Measurements from ENCODE around the gene CRYBA2.
A peak's percentile ranks its signal among the peaks of the same experiment; 100 is the strongest.

The CRYBA2 gene

DNA sequence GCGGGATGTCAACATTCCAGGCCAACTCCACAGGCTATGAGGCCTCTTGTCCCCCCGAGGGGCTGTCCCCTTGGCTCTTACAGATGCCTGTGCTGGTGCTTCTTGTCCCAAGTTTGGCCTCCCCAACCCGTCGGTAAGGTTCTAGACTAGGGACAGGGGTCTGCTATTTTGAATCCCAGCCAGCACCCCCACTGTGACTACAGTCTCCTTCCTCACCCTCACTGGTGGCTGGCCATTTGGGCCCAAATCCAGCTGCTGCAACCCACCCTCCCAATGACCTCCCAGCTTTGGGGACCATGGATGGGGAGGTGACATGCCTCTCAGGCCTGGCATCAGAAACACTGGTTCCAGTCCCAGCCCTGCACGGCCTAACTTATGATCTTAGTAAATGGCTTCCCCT, 29.4 kb upstream of the CRYBA2 start:
- peak; percentile 9 for DNase-seq

DNA sequence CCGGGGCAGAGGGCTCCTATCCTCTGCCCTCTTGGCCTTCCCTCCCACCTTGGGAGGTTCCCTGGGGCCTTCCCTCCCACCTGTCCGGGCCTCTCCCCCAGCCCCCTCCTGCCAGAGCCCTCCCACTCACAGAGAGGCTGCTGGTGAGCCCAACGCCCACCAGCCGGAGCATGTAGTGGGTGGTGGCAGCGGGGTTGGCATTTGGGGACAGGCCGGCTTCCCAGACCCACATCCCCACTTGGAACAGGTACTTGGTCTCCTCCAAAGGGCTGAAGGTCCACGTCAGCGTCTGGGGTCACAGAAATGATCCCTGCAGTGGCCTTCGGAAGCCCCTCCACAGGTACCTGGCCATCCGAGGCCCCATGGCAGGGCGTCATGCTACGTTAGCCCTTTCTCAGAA, 28.8 kb upstream of the CRYBA2 start:
- DNase-seq, result peak; percentile 11

DNA sequence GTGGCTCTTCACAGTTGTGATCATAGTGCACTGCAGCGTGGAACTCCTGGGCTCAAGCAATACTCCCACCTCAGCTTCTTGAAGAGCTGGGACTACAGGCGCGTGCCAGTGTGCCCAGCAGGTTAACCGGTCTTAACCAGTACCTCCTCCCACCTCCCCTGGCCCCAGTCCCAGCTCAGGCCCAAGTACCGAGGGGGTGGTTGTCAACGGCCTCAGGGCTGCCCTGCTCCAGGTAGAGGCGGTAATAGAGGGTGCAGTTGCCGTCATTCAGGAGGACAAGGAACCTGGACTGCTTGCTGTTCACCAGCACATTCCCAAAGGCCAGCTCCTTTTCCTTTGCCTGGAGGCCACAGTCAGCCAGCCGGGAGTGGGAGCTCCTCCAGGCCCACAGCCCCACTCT, 28.4 kb upstream of the CRYBA2 start:
- DNase-seq, result no peak

DNA sequence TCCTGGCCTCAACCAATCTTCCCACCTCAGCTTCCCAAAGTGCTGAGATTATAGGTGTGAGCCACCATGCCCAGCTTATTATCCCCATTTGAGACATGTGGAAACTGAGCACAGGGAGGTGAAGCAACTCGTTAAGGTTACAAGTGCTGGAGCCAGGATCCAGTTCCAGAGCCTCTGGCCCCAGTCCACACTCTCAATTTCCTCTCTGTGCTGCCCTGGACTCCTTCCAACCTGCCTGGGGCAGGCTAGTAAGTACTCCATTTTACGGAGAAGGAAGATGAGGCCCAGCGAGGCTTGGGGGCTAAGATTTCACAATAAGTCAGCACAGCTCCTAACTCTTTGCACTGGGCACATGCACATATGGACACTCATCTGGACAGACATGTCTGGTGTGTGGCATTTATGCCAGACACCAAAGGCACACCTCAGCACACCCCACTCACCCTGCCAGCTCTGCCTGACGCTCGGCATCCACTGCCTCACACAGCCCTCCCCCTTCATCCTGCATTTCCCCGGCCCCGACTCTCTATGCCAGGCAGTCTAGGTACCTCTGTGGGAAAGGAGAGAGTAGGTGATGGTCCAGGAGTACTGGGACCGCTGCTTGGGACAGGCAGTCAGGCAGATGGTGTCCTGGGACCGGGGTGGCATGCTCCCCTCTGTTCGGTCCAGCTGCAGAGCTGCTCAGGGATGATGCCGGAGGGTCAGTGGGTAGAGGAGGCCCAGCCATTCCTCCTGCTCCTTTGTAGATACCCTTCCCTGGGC, 27.6 kb upstream of the CRYBA2 start:
- no peak for DNase-seq

DNA sequence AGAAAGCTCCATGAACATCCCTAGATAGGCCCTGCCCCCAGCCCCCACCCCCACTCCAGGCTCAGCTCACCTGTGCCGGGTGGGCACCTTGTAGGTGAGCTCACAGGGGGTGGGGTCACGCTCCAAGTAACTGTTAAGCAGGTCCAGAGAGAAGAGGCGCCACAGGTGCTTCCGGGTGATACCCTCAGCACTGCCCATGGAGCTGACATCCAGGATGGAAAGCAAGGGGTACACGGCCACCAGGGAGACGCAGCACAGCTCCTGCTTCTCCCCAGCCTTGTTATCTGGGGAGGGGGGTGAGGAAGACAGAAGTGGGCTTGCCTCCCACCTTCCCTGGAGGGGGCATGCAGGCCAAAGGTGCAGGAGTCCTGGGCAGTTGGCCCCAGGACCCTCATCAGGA, 26.2 kb upstream of the CRYBA2 start:
- DNase-seq, result no peak

DNA sequence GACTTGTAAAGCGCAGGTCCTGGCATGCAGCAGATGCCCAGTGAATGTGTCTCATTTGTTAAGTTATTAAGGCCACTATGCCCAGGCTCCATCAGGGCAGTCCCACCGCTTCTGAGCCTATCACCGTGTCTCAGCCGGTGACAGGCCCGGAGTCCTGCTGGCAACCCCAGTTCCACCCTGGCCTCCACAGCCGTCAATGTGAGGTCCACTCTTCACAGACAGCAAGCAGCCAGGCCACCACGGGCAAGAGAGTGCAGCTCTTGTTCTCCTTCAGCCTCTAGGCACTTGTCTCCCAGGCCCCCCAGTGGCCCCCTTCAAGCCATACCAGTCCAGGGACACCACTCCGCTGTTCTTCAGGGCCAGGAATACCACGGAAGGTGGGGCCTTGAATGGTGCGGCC, 25.5 kb upstream of the CRYBA2 start:
- no peak for DNase-seq

DNA sequence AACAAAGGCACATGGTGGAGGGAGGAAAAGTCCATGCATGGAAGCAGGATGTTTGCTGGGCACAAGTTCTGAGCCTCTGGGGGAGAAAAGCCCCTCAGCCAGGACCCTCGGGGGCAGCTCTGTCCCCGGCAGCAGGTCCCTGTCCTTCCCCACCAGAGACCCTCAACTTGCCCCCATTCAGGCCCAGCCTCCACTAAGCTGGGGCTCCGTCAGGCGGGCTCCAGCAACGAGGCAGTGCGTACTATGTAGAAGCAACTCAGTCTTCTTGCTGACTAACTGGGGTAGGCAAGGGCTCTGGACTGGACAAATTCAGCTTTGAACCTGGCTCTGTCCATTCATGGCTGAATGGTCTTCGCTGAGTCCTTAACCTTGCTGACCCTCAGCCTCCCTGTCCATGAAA, 25.1 kb upstream of the CRYBA2 start:
- DNase-seq, result no peak

DNA sequence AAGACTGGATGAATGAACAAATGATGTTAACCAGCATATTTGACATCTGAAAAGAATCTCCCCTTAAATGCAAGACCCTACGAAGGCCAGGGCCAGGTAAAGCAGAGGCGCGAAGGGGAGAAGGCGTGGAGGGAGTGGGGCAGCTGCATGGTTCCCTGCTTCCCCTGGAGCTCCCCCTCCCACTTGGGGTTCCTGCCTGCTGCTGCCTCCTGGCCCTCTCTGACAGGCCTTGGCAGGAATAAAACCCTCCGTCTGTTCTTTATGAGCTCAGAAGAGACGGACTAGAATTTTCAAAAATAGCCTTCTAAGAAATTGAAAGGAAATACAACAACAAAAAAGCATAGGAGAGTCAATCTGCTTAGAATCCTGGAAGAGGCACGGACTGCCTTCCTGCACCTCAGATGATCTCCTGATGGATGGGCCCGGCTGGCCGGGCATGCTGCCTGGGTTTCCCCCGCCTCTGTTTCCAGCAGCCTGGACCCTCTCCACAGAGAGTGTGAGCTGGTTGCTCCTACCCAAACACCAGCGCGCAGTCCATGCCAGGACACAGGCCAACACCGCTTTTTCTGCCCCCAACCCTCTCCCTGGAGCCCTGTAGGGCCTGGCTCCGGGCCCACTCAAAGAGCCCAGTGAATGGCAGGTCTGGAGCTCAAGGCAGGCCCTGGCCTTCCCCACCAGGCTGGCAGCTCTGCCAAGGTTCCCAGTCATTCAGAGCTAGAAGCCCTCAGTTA, 24.1 kb upstream of the CRYBA2 start:
- no peak for DNase-seq

DNA sequence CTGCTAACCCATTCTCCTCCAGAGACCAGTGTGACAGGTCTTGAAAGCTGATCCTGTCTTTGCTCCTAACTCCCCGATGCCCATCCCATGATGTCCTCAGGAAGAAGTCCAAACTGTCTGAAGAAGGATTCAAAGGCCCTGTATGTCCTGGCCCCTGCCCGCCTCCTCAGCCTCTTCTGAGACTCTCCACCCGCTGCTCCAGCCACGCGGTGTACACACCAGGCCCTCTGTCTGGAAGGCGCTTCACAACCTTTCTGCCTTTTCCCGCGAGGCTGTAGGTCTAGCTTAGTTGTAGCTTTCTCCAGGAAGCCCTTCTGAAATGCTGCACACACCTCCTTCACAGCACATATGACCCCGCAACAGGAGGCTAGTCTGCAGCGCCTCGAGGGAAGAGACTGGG, 23.5 kb upstream of the CRYBA2 start:
- no peak for DNase-seq

DNA sequence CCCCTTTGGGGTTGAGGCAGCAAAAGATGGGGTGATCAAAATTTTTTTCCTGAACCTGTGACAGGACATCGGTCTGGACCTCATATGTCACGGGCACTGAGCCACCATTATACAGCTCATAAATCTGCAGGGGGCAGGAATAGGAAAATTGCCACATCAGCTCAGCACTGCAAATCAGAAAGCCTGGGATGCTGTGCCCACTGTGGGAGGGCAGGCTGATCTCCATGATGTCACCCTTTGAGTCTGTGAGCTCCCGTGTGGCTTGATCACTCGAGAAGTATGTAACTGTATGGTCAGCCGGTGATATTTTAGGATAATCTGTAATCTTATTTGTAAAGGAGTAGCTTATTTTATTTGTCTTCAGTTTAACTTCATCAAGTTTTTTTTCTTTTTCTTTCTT, 17.7 kb upstream of the CRYBA2 start:
- no peak for DNase-seq

DNA sequence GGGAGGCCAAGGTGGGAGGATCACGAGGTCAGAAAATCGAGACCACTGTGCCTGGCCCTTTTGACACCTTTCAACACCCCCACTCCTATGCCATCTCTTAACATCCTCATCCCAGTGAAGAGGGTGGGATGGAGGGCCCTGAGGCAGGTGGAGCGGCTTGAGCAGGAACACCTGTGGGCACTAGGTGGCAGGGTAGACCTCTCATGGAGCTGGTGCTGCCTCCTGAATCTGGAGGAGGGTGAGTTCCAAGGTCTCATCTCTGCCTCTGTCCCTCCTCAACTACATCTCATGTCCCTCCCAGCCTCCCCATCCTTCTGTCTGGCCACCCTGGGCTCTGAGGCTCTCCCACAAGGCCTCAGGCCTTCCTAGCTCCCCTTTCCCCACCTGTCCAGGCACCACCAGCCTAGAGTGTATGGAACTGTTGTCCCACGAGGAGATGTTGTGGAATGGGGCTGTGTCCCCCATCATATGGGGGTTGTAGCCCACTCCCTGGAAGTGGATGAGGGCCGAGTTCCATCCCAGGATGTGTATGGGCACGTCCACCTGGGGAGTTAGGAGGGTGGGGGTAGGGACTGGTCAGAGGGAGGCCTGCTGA, 17.0 kb upstream of the CRYBA2 start:
- no peak for DNase-seq

DNA sequence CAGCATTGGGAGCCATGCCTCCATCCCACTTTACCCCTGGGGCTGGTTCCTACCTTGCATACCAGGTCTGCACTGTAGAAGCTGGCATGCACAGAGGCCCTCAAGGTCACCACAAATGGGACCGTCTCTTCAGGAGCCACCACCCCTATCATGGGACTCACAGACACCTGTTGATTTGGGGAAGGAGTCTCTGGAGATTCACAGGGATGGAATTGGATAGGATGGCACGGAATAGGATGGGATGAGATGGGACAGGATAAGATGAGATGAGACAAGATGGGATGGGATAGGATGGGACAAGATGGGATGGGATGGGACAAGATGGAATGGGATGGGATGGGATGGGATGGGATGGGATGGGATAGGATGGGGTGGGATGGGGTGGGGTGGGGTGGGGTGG, 16.1 kb upstream of the CRYBA2 start:
- no peak for DNase-seq

DNA sequence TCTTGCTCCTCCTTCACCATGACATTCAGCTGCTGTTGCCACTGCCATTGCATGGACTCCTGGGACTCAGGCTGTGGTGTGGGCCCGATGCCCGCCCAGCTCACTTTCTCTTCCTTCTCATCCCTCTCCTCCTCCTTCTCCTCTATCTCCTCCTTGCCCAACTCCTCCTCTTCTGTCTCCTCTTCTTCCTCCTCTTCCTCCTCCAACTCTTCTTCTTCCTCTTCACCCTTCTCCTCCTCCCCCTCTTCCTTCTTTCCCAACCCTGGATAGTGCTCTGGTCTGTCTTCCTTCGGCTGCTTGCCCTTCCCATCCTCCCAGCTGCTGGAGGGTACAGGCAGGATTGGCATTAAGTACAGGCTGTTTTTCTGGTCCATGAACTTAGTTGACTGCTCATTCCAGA, 10.8 kb upstream of the CRYBA2 start:
- DNase-seq, result no peak

DNA sequence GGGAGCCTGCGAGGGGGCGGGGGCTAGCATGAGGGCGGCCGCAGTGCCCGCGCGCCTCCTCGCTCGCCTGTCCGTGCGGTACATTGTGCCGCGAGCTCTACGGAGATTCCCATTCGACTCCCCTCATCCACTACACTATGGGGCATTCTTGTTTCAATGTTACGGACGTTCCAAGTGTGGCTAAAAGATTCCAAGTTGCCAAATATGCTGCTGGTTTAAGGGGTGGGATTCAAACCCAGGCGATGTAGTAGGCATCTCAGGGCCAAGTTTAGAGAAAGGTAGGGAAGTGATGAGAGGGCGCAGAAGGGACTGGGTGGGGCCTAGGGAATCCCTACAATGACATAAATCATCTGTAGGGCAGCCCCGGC, 10.0 kb upstream of the CRYBA2 start:
- no peak for DNase-seq

DNA sequence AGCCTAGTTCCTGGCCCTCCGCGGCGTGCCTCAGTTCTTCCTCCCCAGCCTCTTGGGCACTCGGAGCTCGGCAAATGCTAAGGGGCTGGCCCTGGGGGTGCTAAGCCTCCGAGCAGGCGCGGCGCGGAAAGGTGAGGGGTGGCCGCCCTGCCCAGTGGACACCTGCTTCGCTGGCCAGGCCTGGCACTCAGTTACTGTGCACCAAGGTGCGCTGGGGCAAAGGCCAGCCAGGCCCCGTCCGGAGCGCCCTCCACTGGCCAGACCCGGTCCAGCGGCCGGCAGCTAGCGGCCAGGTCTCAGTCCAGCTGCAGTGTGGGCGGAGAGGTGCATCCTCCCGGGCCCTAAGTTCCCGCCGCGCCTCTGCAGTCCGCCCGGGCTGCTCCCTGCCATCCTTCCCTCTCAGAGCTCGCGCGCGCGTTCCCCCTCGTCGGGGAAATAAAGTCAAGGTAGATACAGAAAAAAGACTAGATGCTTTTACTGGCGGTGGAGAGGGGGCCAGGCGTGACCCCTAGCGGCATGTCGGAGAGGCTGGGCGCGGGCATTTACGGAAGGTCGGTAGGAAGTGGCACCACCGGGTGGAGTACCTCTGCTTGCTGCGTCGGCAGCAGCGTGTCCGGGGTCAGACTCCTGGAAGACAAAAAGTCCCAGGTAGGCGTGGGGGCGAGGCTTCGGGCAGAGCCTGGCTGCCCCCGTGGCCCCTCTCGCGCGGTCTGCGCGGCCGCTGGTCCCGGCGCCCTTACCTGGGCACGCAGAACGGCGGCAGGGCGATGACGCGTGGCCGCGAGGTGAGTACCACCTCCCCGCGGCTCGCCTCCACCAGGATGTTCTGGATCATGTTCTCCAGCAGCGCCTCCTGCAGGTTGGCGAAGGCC, 9.4 kb upstream of the CRYBA2 start:
- peak; percentile 54 for DNase-seq

DNA sequence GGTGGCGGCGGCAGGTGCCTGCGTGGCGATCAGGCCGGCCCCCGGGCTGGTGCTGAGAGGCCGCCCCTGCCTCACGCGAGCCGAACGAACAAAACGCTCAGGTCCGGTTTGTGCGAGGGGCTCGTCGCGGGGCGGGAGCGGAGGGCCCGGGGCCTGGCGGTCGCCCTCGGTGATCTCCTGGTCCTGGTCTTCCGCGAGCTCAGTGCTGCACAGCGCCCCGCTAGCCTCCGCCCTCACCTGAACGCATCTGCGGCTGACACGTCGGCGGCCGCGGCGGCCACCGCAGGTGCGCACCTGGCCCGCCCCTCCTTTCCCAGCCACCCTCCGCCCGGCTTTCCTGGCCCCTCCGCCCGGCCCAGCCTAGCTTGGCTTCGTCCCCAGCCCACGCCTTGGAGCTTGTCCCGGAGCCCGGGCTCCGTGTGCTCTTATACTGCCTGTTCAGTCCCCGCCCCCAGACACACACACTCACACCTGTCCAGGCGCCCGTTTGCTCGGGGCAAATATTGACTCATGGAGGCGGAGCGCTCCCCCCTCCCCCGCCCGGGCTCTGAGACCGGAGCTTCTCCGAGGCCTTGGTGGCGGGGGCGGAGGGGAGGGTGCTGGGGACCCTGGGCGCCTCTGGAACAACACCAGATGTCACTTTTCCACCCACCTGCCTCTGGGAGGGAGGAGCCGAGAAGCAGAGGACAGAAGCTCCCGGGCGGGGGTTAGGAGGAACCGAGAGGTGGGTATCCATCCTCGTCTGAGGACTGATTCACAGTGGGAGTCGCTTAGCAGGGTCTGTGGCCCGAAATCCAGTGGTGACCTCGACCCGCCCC, 8.6 kb upstream of the CRYBA2 start:
- peak; percentile 40 for DNase-seq

DNA sequence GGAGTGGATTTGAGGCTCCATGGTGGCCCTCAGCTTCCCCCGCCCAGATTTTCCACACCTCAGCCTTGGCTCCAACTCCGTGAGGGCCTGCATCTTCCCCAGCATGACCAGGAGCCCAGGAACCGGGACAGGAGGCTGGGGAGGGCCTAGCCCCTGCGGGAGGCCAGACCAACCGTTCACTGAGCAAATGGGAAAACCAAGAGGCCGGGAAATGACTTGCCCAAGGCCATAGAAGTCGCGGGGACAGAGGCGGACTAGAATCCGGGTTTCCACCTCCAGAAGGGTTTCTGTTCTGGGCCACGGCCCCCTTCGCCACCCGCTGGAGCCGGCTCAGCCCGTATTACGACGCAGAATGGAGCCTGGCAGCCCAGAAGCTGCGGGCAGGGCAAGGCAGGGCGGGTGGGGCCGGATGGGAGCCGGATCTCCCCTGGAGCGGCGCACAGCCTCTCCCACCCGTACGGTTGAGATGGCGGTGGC, 7.9 kb upstream of the CRYBA2 start:
- DNase-seq, result no peak

DNA sequence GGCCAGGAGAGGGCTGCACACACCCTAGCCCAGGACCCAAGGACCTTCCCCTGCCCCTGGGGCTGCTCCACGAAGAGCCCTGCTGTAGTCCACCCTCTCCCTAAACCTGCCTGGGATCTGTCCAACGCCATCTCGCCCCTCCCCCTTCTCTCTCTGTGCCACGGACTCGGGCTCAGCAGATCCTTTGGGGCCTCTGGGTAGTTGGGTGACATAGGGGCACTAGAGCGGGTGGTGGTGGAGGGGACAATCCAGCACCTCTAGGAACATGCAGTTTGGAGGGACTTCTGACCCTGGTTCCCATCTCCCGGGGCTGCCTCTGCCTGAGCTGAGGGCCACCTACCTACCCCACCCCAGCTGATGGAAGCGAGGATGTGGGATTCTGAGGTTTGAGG, 7.3 kb upstream of the CRYBA2 start:
- no peak for DNase-seq

DNA sequence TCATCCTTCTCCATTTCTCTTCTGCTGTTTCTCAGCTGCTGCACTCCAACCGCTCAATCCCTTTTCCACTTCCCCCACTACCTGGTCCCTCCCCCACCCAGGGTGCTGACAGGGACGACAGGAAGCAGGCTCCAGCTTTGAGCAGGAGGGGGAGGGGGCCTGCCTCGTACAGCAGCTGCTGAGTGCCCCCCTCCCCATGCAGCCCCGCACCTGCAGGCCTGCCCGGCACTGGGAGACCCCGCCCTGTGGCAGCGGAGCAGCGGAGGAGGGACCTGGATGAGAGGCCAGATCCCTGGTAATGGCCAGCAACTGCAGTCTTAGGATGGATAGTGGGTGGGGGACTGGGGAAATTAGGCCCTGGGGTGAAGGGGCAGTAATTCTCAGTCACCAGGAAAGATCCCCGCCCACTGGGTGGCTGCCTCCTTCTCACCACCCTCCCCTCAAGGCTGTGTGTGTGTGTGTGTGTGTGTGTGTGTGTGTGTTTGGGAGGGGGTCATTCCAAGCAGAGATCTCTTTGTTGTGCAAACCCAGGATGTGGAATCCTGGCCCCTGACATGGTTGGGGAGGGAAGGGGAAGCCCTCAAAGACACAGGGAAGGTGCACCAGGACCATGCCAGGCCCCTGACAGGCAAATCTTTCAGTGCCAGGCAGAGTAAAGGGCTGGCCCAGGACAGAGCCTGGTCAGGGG, 6.8 kb upstream of the CRYBA2 start:
- no peak for DNase-seq

DNA sequence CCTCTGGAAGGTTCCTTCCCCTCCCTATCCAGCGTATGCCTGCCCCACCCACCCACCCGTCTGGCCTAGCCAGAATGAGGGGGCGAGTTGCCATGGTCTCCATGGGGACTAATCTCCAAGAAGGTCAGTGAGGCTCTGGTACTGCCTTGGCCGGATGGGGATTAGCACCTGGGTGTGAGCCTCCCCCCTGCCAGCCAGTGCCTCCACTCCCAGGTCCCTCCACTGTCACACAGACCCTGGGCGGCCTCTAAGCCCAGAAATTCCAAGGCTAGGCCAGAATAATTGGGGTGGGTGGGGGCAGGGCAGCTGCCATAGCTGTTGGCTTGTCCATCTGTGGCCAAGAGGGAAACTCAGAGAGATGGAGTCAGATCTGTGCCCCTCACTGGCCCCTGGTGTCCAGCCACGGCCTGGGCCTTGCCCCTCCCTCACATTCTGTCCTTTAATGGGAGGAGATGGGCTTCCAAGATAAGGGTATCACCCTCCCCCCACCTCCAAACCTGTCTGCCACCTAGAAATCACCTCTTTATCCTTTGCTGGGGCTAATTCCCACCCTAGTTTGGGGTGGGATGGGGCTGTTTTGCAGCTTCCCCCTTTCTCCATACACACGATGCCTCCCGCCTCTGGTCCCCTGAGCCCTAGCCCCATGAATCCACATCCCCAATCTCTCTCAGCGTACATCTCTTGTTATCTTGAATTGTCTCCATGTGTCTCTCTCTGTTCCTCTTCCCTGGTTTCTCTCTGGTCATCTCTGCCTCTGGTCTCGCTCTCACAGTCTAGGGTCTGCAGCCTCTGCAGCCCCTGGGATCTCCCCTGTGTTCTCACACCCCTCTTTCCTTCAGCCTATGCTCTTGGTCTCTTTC, 6.0 kb upstream of the CRYBA2 start:
- DNase-seq, result no peak
